Effector CD4-positive, alpha-beta T cell (primary cell): ENCODE measurements around the gene SDE2.
"Not testable (repeated sequence)": the region's sequence is repeated elsewhere in the genome, so short reads cannot be mapped to it uniquely, and the experiment has no call there.

Experiments used
- DNase-seq: peaks from one replicate; pipeline ENCODE4 v3.0.0-alpha.2; 2020

SDE2 gene

GRCh38 chr1:226004396-226004795 is 5.3 kb upstream of the SDE2 start:
- DNase-seq = no peak

GRCh38 chr1:226003502-226004170 is 4.5 kb upstream of the SDE2 start:
- DNase-seq = no peak

GRCh38 chr1:226002667-226003501 is 3.7 kb upstream of the SDE2 start:
- DNase-seq = no peak

GRCh38 chr1:226001963-226002666 is 3.0 kb upstream of the SDE2 start:
- peak; percentile 63 for DNase-seq

GRCh38 chr1:226001088-226001487 is 1.9 kb upstream of the SDE2 start:
- no peak for DNase-seq

GRCh38 chr1:226000493-226001081 is 1.4 kb upstream of the SDE2 start:
- peak; percentile 16 for DNase-seq

GRCh38 chr1:225999912-226000337 is 782 bp upstream of the SDE2 start:
- DNase-seq = peak; percentile 56

- DNase-seq = no peak
These were observed 450 bp downstream of the SDE2 start for GRCh38 chr1:225998560-225999226.

- DNase-seq = no peak
These were observed 2.1 kb downstream of the SDE2 start for GRCh38 chr1:225996946-225997545.

GRCh38 chr1:225995919-225996864 is 3.0 kb downstream of the SDE2 start:
- no peak for DNase-seq

GRCh38 chr1:225990705-225991464 is 8.3 kb downstream of the SDE2 start:
- no peak for DNase-seq

GRCh38 chr1:225987491-225988316 is 11.4 kb downstream of the SDE2 start:
- DNase-seq = no peak

- no peak for DNase-seq
These were observed 17.4 kb downstream of the SDE2 start for GRCh38 chr1:225981714-225982113.

GRCh38 chr1:225980005-225980836 is 18.9 kb downstream of the SDE2 start:
- DNase-seq = no peak

GRCh38 chr1:225979421-225979820 is 19.7 kb downstream of the SDE2 start:
- DNase-seq = no peak

- DNase-seq = no peak
These were observed 21.0 kb downstream of the SDE2 start for GRCh38 chr1:225977937-225978748.

GRCh38 chr1:225975146-225975545 is 24.0 kb downstream of the SDE2 start:
- DNase-seq = not testable (repeated sequence)
